HG03039 (cell line): Measurements from ENCODE around the gene TMCC3.
"Not testable (repeated sequence)": the region's sequence is repeated elsewhere in the genome, so short reads cannot be mapped to it uniquely, and the experiment has no call there.

Experiments used
- ATAC-seq: cut with Tn5 transposase; IDR thresholded peaks from one replicate; pipeline ENCODE4 v1.9.1; 2021; ENCODE audit warnings: mild to moderate bottlenecking, moderate library complexity; ENCODE audit not compliant: unreplicated experiment

Gene TMCC3

GRCh38 chr12:94604366-94604698 is 46.0 kb downstream of the TMCC3 start:
- ATAC-seq, result no peak

- no peak for ATAC-seq
Observed at GRCh38 chr12:94603434-94604365, 46.7 kb downstream of the TMCC3 start.

GRCh38 chr12:94602024-94602423 is 48.3 kb downstream of the TMCC3 start:
- no peak for ATAC-seq

- not testable (repeated sequence) for ATAC-seq
Observed at GRCh38 chr12:94601307-94601706, 49.0 kb downstream of the TMCC3 start.

GRCh38 chr12:94599189-94599588 is 51.2 kb downstream of the TMCC3 start:
- ATAC-seq, result no peak

- ATAC-seq, result no peak
Observed at GRCh38 chr12:94597268-94597667, 53.1 kb downstream of the TMCC3 start.

GRCh38 chr12:94596596-94596995 is 53.8 kb downstream of the TMCC3 start:
- no peak for ATAC-seq

GRCh38 chr12:94595152-94595551 is 55.2 kb downstream of the TMCC3 start:
- no peak for ATAC-seq

GRCh38 chr12:94594443-94594825 is 55.9 kb downstream of the TMCC3 start:
- ATAC-seq, result no peak

GRCh38 chr12:94593822-94594442 is 56.4 kb downstream of the TMCC3 start:
- no peak for ATAC-seq

- ATAC-seq, result not testable (repeated sequence)
Observed at GRCh38 chr12:94592723-94593122, 57.6 kb downstream of the TMCC3 start.

GRCh38 chr12:94592080-94592479 is 58.3 kb downstream of the TMCC3 start:
- no peak for ATAC-seq

- ATAC-seq, result no peak
Observed at GRCh38 chr12:94590428-94590827, 59.9 kb downstream of the TMCC3 start.

- no peak for ATAC-seq
Observed at GRCh38 chr12:94589591-94590001, 60.8 kb downstream of the TMCC3 start.

GRCh38 chr12:94588346-94588745 is 62.0 kb downstream of the TMCC3 start:
- ATAC-seq, result no peak

- ATAC-seq, result no peak
Observed at GRCh38 chr12:94587266-94588241, 62.8 kb downstream of the TMCC3 start.

- ATAC-seq, result no peak
Observed at GRCh38 chr12:94586589-94587259, 63.6 kb downstream of the TMCC3 start.

- no peak for ATAC-seq
Observed at GRCh38 chr12:94585626-94586025, 64.7 kb downstream of the TMCC3 start.

- ATAC-seq, result no peak
Observed at GRCh38 chr12:94584377-94584776, 66.0 kb downstream of the TMCC3 start.

- no peak for ATAC-seq
Observed at GRCh38 chr12:94582591-94582990, 67.8 kb downstream of the TMCC3 start.
